ENCODE data around the gene AMDHD2.
"Not testable (repeated sequence)": the region's sequence is repeated elsewhere in the genome, so short reads cannot be mapped to it uniquely, and the experiment has no call there.

Gene AMDHD2

DNA sequence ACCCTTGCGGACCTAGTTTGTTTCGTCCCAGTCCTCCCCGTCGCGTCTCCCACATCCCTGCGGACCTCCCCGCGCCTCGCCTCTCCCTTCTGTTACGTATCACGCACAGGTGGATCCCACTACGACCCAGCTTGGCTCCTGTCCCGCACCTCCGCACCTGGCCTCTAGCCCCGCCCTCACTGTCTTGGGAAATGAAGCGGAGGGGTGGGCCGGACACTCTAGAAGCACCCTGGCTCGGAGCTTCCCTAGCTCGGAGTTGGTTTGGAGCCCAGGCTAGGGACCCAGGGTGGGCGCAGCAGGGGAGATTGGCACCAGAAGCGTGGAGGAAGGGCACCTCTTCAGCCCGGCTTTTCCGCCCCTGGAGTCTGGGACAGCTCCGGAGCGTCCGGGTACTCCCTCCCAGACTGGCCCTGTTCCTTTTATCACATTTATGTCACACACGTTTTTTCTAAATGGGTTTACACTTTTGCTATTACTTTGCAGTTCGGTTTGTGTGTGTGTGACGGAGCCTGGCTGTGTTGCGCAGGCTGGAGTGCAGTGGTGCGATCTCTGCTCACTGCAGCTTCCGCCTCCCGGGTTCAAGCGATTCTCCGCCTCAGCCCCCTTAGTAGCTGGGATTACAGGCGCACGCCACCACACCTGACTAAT is 12.4 kb downstream of the AMDHD2 start:
- peak overlapping the region; percentile 81 for H3K27ac ChIP-seq (ENCODE audit: low read depth, low read length)

GRCh38 chr16:2533142-2533755 is 13.1 kb downstream of the AMDHD2 start:
- Histone ChIP-seq H3K36me3 (ENCODE audit: insufficient read depth, low read length) (peaks cover 16% of the 10 kb centered on the region), H3K27ac (ENCODE audit: low read depth, low read length) (peak overlapping the region; percentile 81), H3K4me3 (ENCODE audit: low read depth in 1 of 2, low read length in 2 of 2) (peak overlapping the region; percentile 63 to 87), H3K9ac (ENCODE audit: low read length) (peak overlapping the region; percentile 96)
- H3K27me3 ChIP-seq (ENCODE audit: control insufficient read depth in 1 of 2, insufficient read depth in 2 of 2, low read length in 2 of 2); H3K9me3 ChIP-seq (ENCODE audit: low read length); H3K4me1 ChIP-seq (ENCODE audit: insufficient read depth, low read length): not testable (repeated sequence)

More for the DNA sequence above, 12.4 kb downstream of the AMDHD2 start:
- Histone ChIP-seq H3K27me3 (ENCODE audit: control insufficient read depth in 1 of 2, insufficient read depth in 2 of 2, low read length in 2 of 2) (no peaks in the 10 kb centered on the region), H3K4me1 (ENCODE audit: insufficient read depth, low read length) (peaks cover 9% of the 10 kb centered on the region), H3K9ac (ENCODE audit: low read length) (peak overlapping the region; percentile 96), H3K36me3 (ENCODE audit: insufficient read depth, low read length) (peaks cover 16% of the 10 kb centered on the region), H3K4me3 (ENCODE audit: low read depth in 1 of 2, low read length in 2 of 2) (peak overlapping the region; percentile 63 to 87), H3K9me3 (ENCODE audit: low read length) (no peaks in the 10 kb centered on the region)

DNA sequence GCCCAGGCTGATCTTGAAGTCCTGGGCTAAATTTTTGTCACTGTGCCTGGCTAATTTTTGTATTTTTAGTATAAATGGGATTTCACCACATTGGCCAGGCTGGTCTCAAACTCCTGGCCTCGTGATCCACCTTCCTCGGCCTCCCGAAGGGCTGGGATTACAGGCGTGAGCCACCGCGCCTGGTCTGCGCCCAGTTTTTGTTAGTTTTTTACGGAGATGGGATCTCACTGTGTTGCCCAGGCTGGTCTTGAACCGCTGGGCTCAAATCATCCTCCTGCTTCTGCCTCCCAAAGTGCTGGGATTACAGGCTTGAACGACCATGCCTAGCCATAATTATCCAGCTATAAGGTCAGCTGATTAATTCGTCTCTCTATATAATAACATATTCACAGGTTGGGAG is 13.7 kb downstream of the AMDHD2 start:
- H3K9me3 ChIP-seq (ENCODE audit: low read length) = no peaks in the 10 kb centered on the region
- H3K4me1 ChIP-seq (ENCODE audit: insufficient read depth, low read length) = peaks cover 9% of the 10 kb centered on the region
- no peak overlapping the region for H3K4me3 ChIP-seq (ENCODE audit: low read depth in 1 of 2, low read length in 2 of 2)
- H3K27me3 ChIP-seq (ENCODE audit: control insufficient read depth in 1 of 2, insufficient read depth in 2 of 2, low read length in 2 of 2) = no peaks in the 10 kb centered on the region
- no peak overlapping the region for H3K27ac ChIP-seq (ENCODE audit: low read depth, low read length)
- peaks cover 16% of the 10 kb centered on the region for H3K36me3 ChIP-seq (ENCODE audit: insufficient read depth, low read length)
- H3K9ac ChIP-seq (ENCODE audit: low read length) = no peak overlapping the region

- peaks cover 12% of the 10 kb centered on the region for H3K36me3 ChIP-seq (ENCODE audit: insufficient read depth, low read length)
- peaks cover 12% of the 10 kb centered on the region for H3K4me1 ChIP-seq (ENCODE audit: insufficient read depth, low read length)
- H3K4me3 ChIP-seq (ENCODE audit: low read depth in 1 of 2, low read length in 2 of 2); H3K9me3 ChIP-seq (ENCODE audit: low read length); H3K9ac ChIP-seq (ENCODE audit: low read length); H3K27me3 ChIP-seq (ENCODE audit: control insufficient read depth in 1 of 2, insufficient read depth in 2 of 2, low read length in 2 of 2); H3K27ac ChIP-seq (ENCODE audit: low read depth, low read length): not testable (repeated sequence)
Measured at GRCh38 chr16:2534335-2534734, 14.2 kb downstream of the AMDHD2 start.

- H3K4me1 ChIP-seq (ENCODE audit: insufficient read depth, low read length) = peaks cover 24% of the 10 kb centered on the region
- no peak overlapping the region for H3K27ac ChIP-seq (ENCODE audit: low read depth, low read length)
- no peak overlapping the region for H3K9ac ChIP-seq (ENCODE audit: low read length)
- no peaks in the 10 kb centered on the region for H3K9me3 ChIP-seq (ENCODE audit: low read length)
- no peaks in the 10 kb centered on the region for H3K36me3 ChIP-seq (ENCODE audit: insufficient read depth, low read length)
- H3K4me3 ChIP-seq (ENCODE audit: low read depth in 1 of 2, low read length in 2 of 2) = no peak overlapping the region
- no peaks in the 10 kb centered on the region for H3K27me3 ChIP-seq (ENCODE audit: control insufficient read depth in 1 of 2, insufficient read depth in 2 of 2, low read length in 2 of 2)
Measured at GRCh38 chr16:2535625-2536013, 15.4 kb downstream of the AMDHD2 start.

GRCh38 chr16:2537451-2538379 is 17.5 kb downstream of the AMDHD2 start, which contains the start of gene PDPK1:
Gene PDPK1 (plus strand): TSS chr16:2538021. CDS start chr16:2538113, 92 bp downstream.
- H3K9ac ChIP-seq (ENCODE audit: low read length) = peak within 1 kb of the TSS; percentile 21
- peaks cover 24% of the 10 kb centered on the region for H3K4me1 ChIP-seq (ENCODE audit: insufficient read depth, low read length)
- no peaks in the 10 kb centered on the region for H3K9me3 ChIP-seq (ENCODE audit: low read length)
- peak within 1 kb of the TSS; percentile 38 to 71 for H3K4me3 ChIP-seq (ENCODE audit: low read depth in 1 of 2, low read length in 2 of 2)
- peak within 1 kb of the TSS; percentile 82 for H3K27ac ChIP-seq (ENCODE audit: low read depth, low read length)
- H3K36me3 ChIP-seq (ENCODE audit: insufficient read depth, low read length) = no peaks in the 10 kb centered on the region
- H3K27me3 ChIP-seq (ENCODE audit: control insufficient read depth in 1 of 2, insufficient read depth in 2 of 2, low read length in 2 of 2) = no peaks in the 10 kb centered on the region

- H3K9ac ChIP-seq (ENCODE audit: low read length); H3K27me3 ChIP-seq (ENCODE audit: control insufficient read depth in 1 of 2, insufficient read depth in 2 of 2, low read length in 2 of 2); H3K27ac ChIP-seq (ENCODE audit: low read depth, low read length); H3K9me3 ChIP-seq (ENCODE audit: low read length); H3K36me3 ChIP-seq (ENCODE audit: insufficient read depth, low read length): not testable (repeated sequence)
- H3K4me3 ChIP-seq (ENCODE audit: low read depth in 1 of 2, low read length in 2 of 2) = peak overlapping the region in 1 of 2 donors; percentile 63
- H3K4me1 ChIP-seq (ENCODE audit: insufficient read depth, low read length) = peaks cover 24% of the 10 kb centered on the region
Measured at GRCh38 chr16:2539192-2539844, 19.1 kb downstream of the AMDHD2 start.

- not testable (repeated sequence) for H3K27me3 ChIP-seq (ENCODE audit: control insufficient read depth in 1 of 2, insufficient read depth in 2 of 2, low read length in 2 of 2); H3K9ac ChIP-seq (ENCODE audit: low read length); H3K9me3 ChIP-seq (ENCODE audit: low read length); H3K36me3 ChIP-seq (ENCODE audit: insufficient read depth, low read length); H3K27ac ChIP-seq (ENCODE audit: low read depth, low read length); H3K4me3 ChIP-seq (ENCODE audit: low read depth in 1 of 2, low read length in 2 of 2)
- H3K4me1 ChIP-seq (ENCODE audit: insufficient read depth, low read length) = peaks cover 24% of the 10 kb centered on the region
Measured at GRCh38 chr16:2539845-2540458, 19.8 kb downstream of the AMDHD2 start.

DNA sequence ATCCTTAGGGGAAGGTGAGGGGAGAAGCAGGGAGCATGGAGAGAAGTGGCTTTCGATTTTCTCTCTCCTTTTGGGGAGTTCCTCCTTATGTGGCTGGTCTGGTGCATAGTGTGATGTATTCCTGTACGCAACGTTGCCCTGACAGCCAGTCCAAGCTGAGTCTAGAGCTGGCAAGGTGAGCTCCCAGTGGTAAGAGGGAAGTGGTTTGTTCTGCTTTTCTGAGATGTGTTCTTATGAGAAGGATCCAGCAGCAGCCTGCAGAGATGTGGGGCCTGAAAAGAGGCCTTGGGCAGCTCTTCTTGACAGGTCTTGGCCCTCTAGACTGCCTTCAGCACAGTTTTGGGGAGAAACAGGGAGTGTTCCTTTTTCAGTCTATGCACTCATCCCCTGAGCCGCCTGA is 20.7 kb downstream of the AMDHD2 start:
- not testable (repeated sequence) for H3K27ac ChIP-seq (ENCODE audit: low read depth, low read length); H3K36me3 ChIP-seq (ENCODE audit: insufficient read depth, low read length); H3K27me3 ChIP-seq (ENCODE audit: control insufficient read depth in 1 of 2, insufficient read depth in 2 of 2, low read length in 2 of 2); H3K9ac ChIP-seq (ENCODE audit: low read length); H3K9me3 ChIP-seq (ENCODE audit: low read length); H3K4me3 ChIP-seq (ENCODE audit: low read depth in 1 of 2, low read length in 2 of 2)
- peaks cover 24% of the 10 kb centered on the region for H3K4me1 ChIP-seq (ENCODE audit: insufficient read depth, low read length)

- H3K36me3 ChIP-seq (ENCODE audit: insufficient read depth, low read length); H3K9ac ChIP-seq (ENCODE audit: low read length); H3K4me3 ChIP-seq (ENCODE audit: low read depth in 1 of 2, low read length in 2 of 2); H3K27ac ChIP-seq (ENCODE audit: low read depth, low read length); H3K9me3 ChIP-seq (ENCODE audit: low read length); H3K27me3 ChIP-seq (ENCODE audit: control insufficient read depth in 1 of 2, insufficient read depth in 2 of 2, low read length in 2 of 2): not testable (repeated sequence)
- peaks cover 24% of the 10 kb centered on the region for H3K4me1 ChIP-seq (ENCODE audit: insufficient read depth, low read length)
Measured at GRCh38 chr16:2541409-2541808, 21.2 kb downstream of the AMDHD2 start.

GRCh38 chr16:2543771-2544170 is 23.6 kb downstream of the AMDHD2 start:
- not testable (repeated sequence) for H3K27ac ChIP-seq (ENCODE audit: low read depth, low read length); H3K9ac ChIP-seq (ENCODE audit: low read length); H3K36me3 ChIP-seq (ENCODE audit: insufficient read depth, low read length); H3K4me3 ChIP-seq (ENCODE audit: low read depth in 1 of 2, low read length in 2 of 2); H3K9me3 ChIP-seq (ENCODE audit: low read length); H3K27me3 ChIP-seq (ENCODE audit: control insufficient read depth in 1 of 2, insufficient read depth in 2 of 2, low read length in 2 of 2)
- peaks cover 21% of the 10 kb centered on the region for H3K4me1 ChIP-seq (ENCODE audit: insufficient read depth, low read length)
